Smooth muscle cell (in vitro differentiated cells): Measurements from ENCODE around the gene EIF3I. TPM values are rescaled to one million over a fixed set of nuclear protein-coding genes. Genes with fewer than 3 reads are reported as not detected.
A peak's percentile ranks its signal among the peaks of the same experiment; 100 is the strongest.

Experiments
- DNase-seq: peaks from one replicate; lab custom pipeline; 2025; ENCODE audit not compliant: unreplicated experiment; lab: John Stamatoyannopoulos, UW
- H2AFZ ChIP-seq: fragments of 200-600 bp; sonication (generic); 2 replicates; pipeline ENCODE4 v1.6.0; 2016; ENCODE audit warnings: antibody characterized with exemption, low read depth, mild to moderate bottlenecking
- H3F3A ChIP-seq: fragments of 200-600 bp; sonication (generic); 2 replicates; pipeline ENCODE4 v1.6.0; 2017; ENCODE audit warnings: antibody characterized with exemption, low read depth
- H3K27ac ChIP-seq: fragments of 200-600 bp; sonication (generic); 2 replicates; pipeline ENCODE4 v1.5.1; 2016; ENCODE audit warnings: low read depth, mild to moderate bottlenecking
- H3K27me3 ChIP-seq: fragments of 200-600 bp; sonication (generic); 2 replicates; pipeline ENCODE4 v1.6.1; 2016; ENCODE audit warnings: low read depth, mild to moderate bottlenecking
- H3K36me3 ChIP-seq: fragments of 200-600 bp; sonication (generic); 2 replicates; pipeline ENCODE4 v1.5.1; 2016; ENCODE audit warnings: low read depth
- H3K4me1 ChIP-seq: fragments of 200-600 bp; sonication (generic); 2 replicates; pipeline ENCODE4 v1.5.1; 2016; ENCODE audit warnings: low read depth
- H3K4me2 ChIP-seq: fragments of 200-600 bp; sonication (generic); 2 replicates; pipeline ENCODE4 v1.6.0; 2016; ENCODE audit warnings: mild to moderate bottlenecking
- H3K4me3 ChIP-seq: fragments of 200-600 bp; sonication (generic); 2 replicates; pipeline ENCODE4 v1.5.1; 2016; ENCODE audit warnings: mild to moderate bottlenecking
- H3K79me2 ChIP-seq: fragments of 200-600 bp; sonication (generic); 2 replicates; pipeline ENCODE4 v1.6.0; 2016; ENCODE audit warnings: low read depth, mild to moderate bottlenecking
- H3K9ac ChIP-seq: fragments of 200-600 bp; sonication (generic); 2 replicates; pipeline ENCODE4 v1.6.0; 2016; ENCODE audit warnings: low read depth
- H3K9me3 ChIP-seq: fragments of 200-600 bp; sonication (generic); replicated peaks from 2 replicates; pipeline ENCODE4 v1.5.1; 2016; ENCODE audit warnings: low read depth
- H4K20me1 ChIP-seq: fragments of 200-600 bp; sonication (generic); 2 replicates; pipeline ENCODE4 v1.6.0; 2016; ENCODE audit warnings: low read depth
- CTCF ChIP-seq: fragments of 200-600 bp; sonication (generic); IDR thresholded peaks from 2 replicates; pipeline ENCODE4 v1.5.1; 2017; ENCODE audit warnings: borderline replicate concordance, mild to moderate bottlenecking, antibody characterized with exemption; ENCODE audit not compliant: insufficient read depth, poor library complexity, severe bottlenecking
- WGBS: methylation state at CpG from one replicate; pipeline ENCODE4 v1.1.7; 2016; ENCODE audit warnings: low lambda C conversion rate; 5-methylcytosine and 5-hydroxymethylcytosine counted together
- polyA plus RNA-seq: library from polyadenylated mRNA; unstranded; fragments of >200 nt; fragmentation: Nextera tagmentation; extraction: Ambion mirVana; gene quantifications from 2 replicates; pipeline ENCODE4 v1.2.1, GENCODE V29; 2016
- total RNA-seq: library from RNA; depleted of rRNA; stranded (reverse); fragments of >200 nt; gene quantifications from 2 replicates; pipeline ENCODE4 v1.2.3, GENCODE V29; 2014

Gene EIF3I
- total and polyA plus RNA-seq, 2 experiments from 2014 or later, result 240 to 250 TPM

GRCh38 chr1:32199043-32199716, 23.0 kb upstream of the EIF3I start:
- no peaks in the 10 kb centered on the region for H3K9me3 ChIP-seq
- H3K36me3 ChIP-seq, result peaks cover 3% of the 10 kb centered on the region
- peaks cover 18% of the 10 kb centered on the region for H3K4me1 ChIP-seq
- WGBS, result 90% methylated on average over 4 of the region's 4 CpGs
- H3K79me2 ChIP-seq, result no peaks in the 10 kb centered on the region
- H2AFZ ChIP-seq, result no peak overlapping the region
- no peak for DNase-seq
- no peak for TF ChIP-seq CTCF
- peak overlapping the region; percentile 99 for H3K27ac ChIP-seq
- H4K20me1 ChIP-seq, result peaks cover 11% of the 10 kb centered on the region
- no peak overlapping the region for H3K4me2 ChIP-seq
- H3F3A ChIP-seq, result peaks cover 40% of the 10 kb centered on the region
- no peak overlapping the region for H3K9ac ChIP-seq
- no peaks in the 10 kb centered on the region for H3K27me3 ChIP-seq
- H3K4me3 ChIP-seq, result no peak overlapping the region

GRCh38 chr1:32199717-32200072, 22.5 kb upstream of the EIF3I start:
- WGBS, result 52% methylated on average over 6 of the region's 6 CpGs
- DNase-seq, result no peak
- peak overlapping the region; percentile 97 for H3K9ac ChIP-seq
- no peaks in the 10 kb centered on the region for H3K27me3 ChIP-seq
- H4K20me1 ChIP-seq, result peaks cover 11% of the 10 kb centered on the region
- no peaks in the 10 kb centered on the region for H3K36me3 ChIP-seq
- H2AFZ ChIP-seq, result no peak overlapping the region
- H3K9me3 ChIP-seq, result no peaks in the 10 kb centered on the region
- H3K79me2 ChIP-seq, result no peaks in the 10 kb centered on the region
- peaks cover 18% of the 10 kb centered on the region for H3K4me1 ChIP-seq
- H3K4me3 ChIP-seq, result peak overlapping the region; percentile 72
- no peak for TF ChIP-seq CTCF
- peak overlapping the region; percentile 96 for H3K4me2 ChIP-seq
- H3K27ac ChIP-seq, result peak overlapping the region; percentile 99
- H3F3A ChIP-seq, result peaks cover 40% of the 10 kb centered on the region

GRCh38 chr1:32200226-32201010, 21.8 kb upstream of the EIF3I start, which contains the start of gene CCDC28B:
CCDC28B (plus strand) TSS chr1:32200595; CDS start chr1:32201936, 1,341 bp downstream.
- Histone ChIP-seq H3K9me3 (no peaks in the 10 kb centered on the region), H4K20me1 (peaks cover 11% of the 10 kb centered on the region), H3K79me2 (no peaks in the 10 kb centered on the region), H3K4me2 (peak within 1 kb of the TSS; percentile 96), H3K36me3 (no peaks in the 10 kb centered on the region), H3F3A (peaks cover 39% of the 10 kb centered on the region), H3K27ac (peak within 1 kb of the TSS; percentile 99), H3K4me3 (peak within 1 kb of the TSS; percentile 72), H2AFZ (peak within 1 kb of the TSS; percentile 69), H3K27me3 (no peaks in the 10 kb centered on the region), H3K4me1 (peaks cover 18% of the 10 kb centered on the region), H3K9ac (peak within 1 kb of the TSS; percentile 97)
- DNase-seq, result peak; percentile 76
- WGBS, result under 1% methylated on average over 34 of the region's 34 CpGs
- TF ChIP-seq CTCF, result no peak
